Fibroblast of peridontal ligament (primary cell): ENCODE measurements around the gene GPS2.

Experiments used
- DNase-seq: peaks from one replicate; pipeline ENCODE4 v3.0.0-alpha.2; 2010; ENCODE audit errors: extremely low read depth

The GPS2 gene

GRCh38 chr17:7293159-7293558 lies 22.0 kb downstream of the GPS2 start:
- no peak for DNase-seq

- no peak for DNase-seq
Observed at GRCh38 chr17:7292729-7293128, 22.4 kb downstream of the GPS2 start.

- DNase-seq = no peak
Observed at GRCh38 chr17:7292194-7292593, 23.0 kb downstream of the GPS2 start.

DNA sequence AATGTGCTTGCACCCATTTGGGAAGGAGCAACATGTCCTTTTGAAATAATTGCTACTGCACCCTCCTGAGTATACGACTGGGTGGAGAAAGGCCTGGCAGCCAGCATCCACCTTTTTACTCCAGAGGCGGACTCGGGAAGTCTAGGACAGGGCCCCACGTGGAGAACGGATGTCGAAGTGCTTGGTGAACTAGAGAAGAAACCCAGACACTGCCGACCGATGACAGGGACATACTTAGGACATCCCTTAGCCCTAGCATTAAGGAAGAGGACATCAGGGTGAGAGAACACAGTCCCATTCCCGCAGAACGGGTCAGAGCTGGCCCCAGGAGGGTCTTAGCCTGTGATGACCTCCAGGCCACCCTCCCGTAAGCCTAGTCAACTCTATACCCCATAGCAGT lies 24.5 kb downstream of the GPS2 start:
- DNase-seq = no peak

- DNase-seq = no peak
Observed at GRCh38 chr17:7290166-7290565, 25.0 kb downstream of the GPS2 start.

- no peak for DNase-seq
Observed at GRCh38 chr17:7289256-7290032, 25.7 kb downstream of the GPS2 start.

DNA sequence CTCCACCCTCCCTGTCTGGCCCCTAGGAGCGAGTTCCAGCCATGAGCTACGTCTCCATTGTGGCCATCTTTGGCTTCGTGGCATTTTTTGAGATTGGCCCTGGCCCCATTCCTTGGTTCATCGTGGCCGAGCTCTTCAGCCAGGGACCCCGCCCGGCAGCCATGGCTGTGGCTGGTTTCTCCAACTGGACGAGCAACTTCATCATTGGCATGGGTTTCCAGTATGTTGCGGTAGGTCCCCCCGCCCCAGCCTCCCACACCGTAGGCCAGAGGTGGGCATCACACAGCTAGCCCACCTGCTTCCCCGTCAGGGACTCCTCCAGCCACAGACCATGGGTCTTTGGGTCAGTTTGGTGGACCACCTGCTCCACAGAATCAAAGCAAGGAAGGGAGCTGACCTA lies 29.5 kb downstream of the GPS2 start:
- no peak for DNase-seq

- DNase-seq = no peak
Observed at GRCh38 chr17:7284911-7285310, 30.2 kb downstream of the GPS2 start.

DNA sequence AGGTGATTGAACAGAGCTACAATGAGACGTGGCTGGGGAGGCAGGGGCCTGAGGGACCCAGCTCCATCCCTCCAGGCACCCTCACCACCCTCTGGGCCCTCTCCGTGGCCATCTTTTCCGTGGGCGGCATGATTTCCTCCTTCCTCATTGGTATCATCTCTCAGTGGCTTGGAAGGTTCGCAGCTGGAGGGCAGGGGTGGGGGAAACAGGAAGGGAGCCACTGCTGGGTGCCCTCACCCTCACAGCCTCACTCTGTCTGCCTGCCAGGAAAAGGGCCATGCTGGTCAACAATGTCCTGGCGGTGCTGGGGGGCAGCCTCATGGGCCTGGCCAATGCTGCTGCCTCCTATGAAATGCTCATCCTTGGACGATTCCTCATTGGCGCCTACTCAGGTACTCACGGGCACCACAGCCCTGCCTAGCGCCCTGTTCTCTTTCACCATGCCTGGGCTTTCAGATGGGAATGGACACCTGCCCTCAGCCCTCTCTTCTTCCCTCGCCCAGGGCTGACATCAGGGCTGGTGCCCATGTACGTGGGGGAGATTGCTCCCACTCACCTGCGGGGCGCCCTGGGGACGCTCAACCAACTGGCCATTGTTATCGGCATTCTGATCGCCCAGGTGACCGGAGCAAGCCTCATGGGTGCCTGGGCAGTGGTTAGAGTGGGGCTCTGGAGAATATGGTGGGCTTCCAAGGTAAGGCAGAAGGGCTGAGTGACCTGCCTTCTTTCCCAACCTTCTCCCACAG lies 31.5 kb downstream of the GPS2 start:
- no peak for DNase-seq

DNA sequence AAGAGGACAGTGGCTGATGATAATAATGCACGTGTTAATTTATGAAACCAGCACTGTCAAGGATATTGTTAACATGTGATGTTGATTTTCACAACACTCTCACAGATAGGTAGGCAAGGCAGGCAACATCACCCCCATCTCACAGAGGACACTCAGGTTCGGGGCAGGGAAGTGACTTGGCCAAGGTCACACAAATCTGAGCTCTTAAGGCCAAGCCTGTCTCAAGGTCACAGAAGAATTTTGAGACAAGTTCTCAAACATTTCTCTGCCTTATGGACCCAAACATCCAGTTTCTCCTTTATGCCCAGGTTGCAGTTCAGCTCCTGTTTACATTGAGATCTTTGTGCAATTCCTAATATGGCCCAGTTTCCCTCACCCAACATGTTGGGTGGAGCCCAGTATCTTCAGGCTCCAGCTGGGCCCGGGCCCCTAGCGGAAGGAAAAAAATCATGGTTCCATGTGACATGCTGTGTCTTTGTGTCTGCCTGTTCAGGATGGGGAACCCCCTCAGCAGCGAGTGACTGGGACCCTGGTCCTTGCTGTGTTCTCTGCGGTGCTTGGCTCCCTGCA lies 32.3 kb downstream of the GPS2 start:
- DNase-seq = no peak

GRCh38 chr17:7281953-7282751 lies 33.0 kb downstream of the GPS2 start:
- DNase-seq = no peak

- DNase-seq = peak; percentile 83
Observed at GRCh38 chr17:7281074-7281952, 33.8 kb downstream of the GPS2 start, which contains the start of gene SLC2A4. Gene SLC2A4 (plus strand): TSS chr17:7281718. CDS start chr17:7281935, 217 bp downstream.

DNA sequence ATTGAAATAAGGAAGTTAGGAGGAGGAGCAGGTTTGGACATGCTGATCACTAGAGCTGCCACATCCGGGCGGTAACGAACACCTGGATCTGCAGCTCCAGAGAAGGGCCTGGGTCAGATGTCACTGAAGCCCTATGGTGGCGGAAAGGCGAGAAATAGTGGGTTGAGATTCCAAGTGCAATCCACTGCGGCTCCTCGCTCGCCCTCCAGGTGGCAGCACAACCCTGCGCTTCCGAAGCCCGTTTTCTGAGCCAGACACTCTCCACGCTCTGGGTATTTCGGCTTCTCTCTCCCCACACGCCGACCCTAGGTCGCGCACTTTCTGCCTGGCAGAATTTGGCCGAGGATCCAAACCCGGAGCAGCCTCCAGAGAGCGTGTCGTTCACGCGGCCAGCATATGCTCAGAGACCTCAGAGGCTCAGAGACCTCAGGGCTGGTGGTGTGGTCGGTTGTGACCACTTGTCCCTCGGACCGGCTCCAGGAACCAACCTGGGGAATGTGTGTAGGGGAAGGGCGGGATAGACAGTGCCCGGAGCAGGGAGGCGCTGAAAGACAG lies 34.6 kb downstream of the GPS2 start:
- peak; percentile 78 for DNase-seq

GRCh38 chr17:7279448-7279847 lies 35.7 kb downstream of the GPS2 start:
- no peak for DNase-seq

DNA sequence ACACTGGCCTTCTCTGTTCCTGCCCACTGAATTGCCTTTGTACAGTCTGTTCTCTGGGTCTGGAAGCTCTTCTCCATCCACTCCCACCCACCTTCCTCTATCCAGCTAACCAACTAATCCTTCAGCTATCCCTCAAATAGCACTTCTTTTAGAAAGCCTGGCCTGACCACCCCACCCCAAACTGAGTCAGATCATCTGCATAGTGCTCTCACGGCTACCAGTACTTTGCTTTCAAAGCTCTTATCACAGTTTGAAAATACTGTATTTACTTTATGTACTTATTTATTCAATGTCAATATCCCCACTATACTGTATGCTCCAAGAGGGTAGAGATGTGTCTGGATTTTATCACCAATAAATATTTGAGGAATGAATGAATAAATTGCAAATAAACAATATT lies 48.4 kb downstream of the GPS2 start:
- DNase-seq = no peak

- DNase-seq = no peak
Observed at GRCh38 chr17:7263801-7264078, 51.4 kb downstream of the GPS2 start.

GRCh38 chr17:7262935-7263800 lies 52.0 kb downstream of the GPS2 start:
- no peak for DNase-seq
